Duodenal mucosa (tissue), 2 donors: ENCODE data around the gene KLK11.

Experiments used
- H3K27ac ChIP-seq: one replicate; pipeline ENCODE4 v1.7.0; 2013; ENCODE audit warnings: low read depth, low read length
- H3K27me3 ChIP-seq, 2 donors: one replicate each; pipeline ENCODE4 v1.7.0; 2013; ENCODE audit warnings: low read length in 2 of 2, control low read depth in 1 of 2; ENCODE audit not compliant: insufficient read depth in 2 of 2, control insufficient read depth in 1 of 2
- H3K36me3 ChIP-seq, 2 donors: one replicate each; pipeline ENCODE4 v1.7.0; 2013; ENCODE audit warnings: low read length in 2 of 2, control low read depth in 1 of 2; ENCODE audit not compliant: insufficient read depth in 2 of 2, control insufficient read depth in 1 of 2
- H3K4me1 ChIP-seq, 2 donors: one replicate each; pipeline ENCODE4 v1.7.0; 2013; ENCODE audit warnings: low read length in 2 of 2, control low read depth in 1 of 2; ENCODE audit not compliant: insufficient read depth in 2 of 2, control insufficient read depth in 1 of 2
- H3K4me3 ChIP-seq, 2 donors: one replicate each; pipeline ENCODE4 v1.7.0; 2013; ENCODE audit warnings: low read length in 2 of 2, low read depth in 1 of 2
- H3K9ac ChIP-seq, 2 donors: one replicate each; pipeline ENCODE4 v1.7.0; 2013; ENCODE audit warnings: low read length in 2 of 2, low read depth in 1 of 2
- H3K9me3 ChIP-seq, 2 donors: one replicate each; pipeline ENCODE4 v1.7.0; 2013; ENCODE audit warnings: low read length in 2 of 2, control low read depth in 1 of 2; ENCODE audit not compliant: control insufficient read depth in 1 of 2

Gene KLK11

DNA sequence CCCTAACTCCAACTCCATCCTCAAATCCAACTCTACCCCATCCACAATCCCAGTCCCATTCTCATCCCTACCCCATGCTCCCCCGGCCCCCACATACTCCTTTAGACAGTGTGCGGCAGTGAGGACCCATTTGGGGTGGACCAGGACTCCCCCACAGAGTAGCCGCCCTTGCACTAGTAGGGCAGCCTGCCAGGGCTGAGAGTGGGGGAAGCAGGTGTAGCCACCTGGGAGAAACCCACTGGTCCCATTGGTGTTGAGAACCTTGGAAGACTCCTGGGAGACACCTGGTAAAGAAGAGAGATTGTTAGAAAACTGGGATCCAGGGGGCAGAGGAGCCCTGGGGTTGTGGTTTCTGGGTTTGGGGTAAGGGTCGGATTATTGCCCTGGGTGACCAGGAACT is 33.9 kb upstream of the KLK11 start:
- Histone ChIP-seq H3K9ac (no peak overlapping the region), H3K36me3 (no peaks in the 10 kb centered on the region), H3K4me1 (no peaks in the 10 kb centered on the region), H3K27me3 (peaks cover 4 to 6% of the 10 kb centered on the region in 2 donors), H3K9me3 (no peaks in the 10 kb centered on the region), H3K27ac (no peak overlapping the region), H3K4me3 (no peak overlapping the region)

DNA sequence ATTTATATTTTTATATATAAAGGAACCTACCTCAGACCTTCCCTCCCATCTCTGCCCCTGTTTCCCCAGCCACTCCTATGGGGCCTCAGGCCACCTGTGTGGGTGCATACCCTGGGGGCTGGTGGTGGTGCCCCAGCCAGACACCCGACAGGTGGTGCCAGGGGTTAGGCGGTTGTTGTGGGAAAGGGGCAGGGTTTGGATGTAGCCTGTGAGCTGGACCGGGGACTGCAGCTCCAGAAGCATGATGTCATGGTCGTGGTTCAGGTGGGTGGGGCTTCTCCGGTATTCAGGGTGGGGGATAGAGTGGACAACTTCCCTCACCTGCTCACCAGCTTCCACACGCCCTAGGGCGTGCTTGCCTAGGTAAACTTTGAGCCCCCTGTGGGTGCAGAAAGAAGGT is 33.3 kb upstream of the KLK11 start:
- H3K9ac ChIP-seq, result no peak overlapping the region
- no peaks in the 10 kb centered on the region for H3K36me3 ChIP-seq
- no peaks in the 10 kb centered on the region for H3K9me3 ChIP-seq
- H3K27ac ChIP-seq, result no peak overlapping the region
- H3K4me1 ChIP-seq, result no peaks in the 10 kb centered on the region
- H3K27me3 ChIP-seq, result peaks cover 0 to 6% of the 10 kb centered on the region in 2 donors
- no peak overlapping the region for H3K4me3 ChIP-seq

DNA sequence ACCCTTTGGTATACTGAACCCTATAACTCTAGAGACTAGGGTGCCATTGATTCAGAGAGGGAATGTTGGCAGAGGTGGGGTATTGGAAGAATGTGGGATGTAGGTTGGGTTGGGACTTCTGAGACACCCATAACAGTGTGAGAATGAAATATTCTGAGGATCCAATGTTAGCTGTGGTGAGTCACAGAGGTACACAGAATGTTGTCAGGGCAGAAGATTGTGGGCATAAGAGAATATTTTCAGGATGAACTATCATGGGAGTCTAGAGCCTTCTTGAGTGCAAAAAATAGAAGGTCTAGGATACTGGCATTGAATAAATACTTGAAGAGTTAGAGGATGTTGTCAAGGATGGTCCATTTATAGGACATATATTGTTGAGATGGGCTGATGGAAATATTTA is 29.4 kb upstream of the KLK11 start:
- H3K9me3 ChIP-seq, result no peaks in the 10 kb centered on the region
- H3K9ac ChIP-seq, result no peak overlapping the region
- H3K27me3 ChIP-seq, result no peaks in the 10 kb centered on the region
- no peaks in the 10 kb centered on the region for H3K4me1 ChIP-seq
- H3K36me3 ChIP-seq, result no peaks in the 10 kb centered on the region
- H3K4me3 ChIP-seq, result no peak overlapping the region
- no peak overlapping the region for H3K27ac ChIP-seq

DNA sequence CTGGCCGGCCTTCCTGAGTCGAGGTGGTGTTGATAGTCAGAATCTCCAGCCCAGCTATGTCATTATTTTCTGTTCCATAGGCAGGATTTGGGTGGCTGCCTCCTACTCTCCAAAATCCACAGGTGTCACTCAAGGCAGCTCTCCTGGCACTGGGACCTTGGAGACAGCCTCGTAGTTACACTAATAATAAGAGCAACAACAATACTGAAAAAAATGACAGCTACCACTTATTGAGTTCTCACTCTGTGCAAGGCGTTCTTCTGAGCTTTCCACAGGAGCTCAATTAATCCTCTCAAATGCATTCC is 20.6 kb upstream of the KLK11 start:
- Histone ChIP-seq H3K27ac (no peak overlapping the region), H3K9me3 (no peaks in the 10 kb centered on the region), H3K36me3 (no peaks in the 10 kb centered on the region)

DNA sequence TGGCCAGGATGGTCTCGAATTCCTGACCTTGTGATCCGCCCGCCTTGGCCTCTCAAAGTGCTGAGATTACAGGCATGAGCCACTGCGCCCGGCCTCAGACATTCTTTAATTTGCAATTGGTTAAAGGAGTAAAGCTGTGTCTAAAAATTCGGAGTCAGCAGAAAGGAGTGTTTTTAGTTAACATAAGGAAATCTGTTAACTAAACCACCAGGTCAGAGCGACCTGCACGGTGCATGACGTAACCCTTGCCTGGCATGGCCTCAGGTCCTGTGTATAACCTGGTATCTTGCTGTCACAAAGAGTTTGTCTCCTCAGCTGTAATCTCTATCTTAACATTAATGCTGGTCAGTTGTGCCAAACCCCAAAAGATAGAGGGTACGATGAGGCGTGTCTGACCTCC is 17.9 kb upstream of the KLK11 start:
- H3K9ac ChIP-seq, result no peak overlapping the region
- H3K4me1 ChIP-seq, result no peaks in the 10 kb centered on the region
- no peak overlapping the region for H3K4me3 ChIP-seq
- H3K36me3 ChIP-seq, result no peaks in the 10 kb centered on the region
- no peaks in the 10 kb centered on the region for H3K27me3 ChIP-seq
- no peaks in the 10 kb centered on the region for H3K9me3 ChIP-seq
- no peak overlapping the region for H3K27ac ChIP-seq

More for the DNA sequence above, 20.6 kb upstream of the KLK11 start:
- Histone ChIP-seq H3K9ac (no peak overlapping the region), H3K4me1 (no peaks in the 10 kb centered on the region), H3K27me3 (no peaks in the 10 kb centered on the region), H3K4me3 (no peak overlapping the region)

DNA sequence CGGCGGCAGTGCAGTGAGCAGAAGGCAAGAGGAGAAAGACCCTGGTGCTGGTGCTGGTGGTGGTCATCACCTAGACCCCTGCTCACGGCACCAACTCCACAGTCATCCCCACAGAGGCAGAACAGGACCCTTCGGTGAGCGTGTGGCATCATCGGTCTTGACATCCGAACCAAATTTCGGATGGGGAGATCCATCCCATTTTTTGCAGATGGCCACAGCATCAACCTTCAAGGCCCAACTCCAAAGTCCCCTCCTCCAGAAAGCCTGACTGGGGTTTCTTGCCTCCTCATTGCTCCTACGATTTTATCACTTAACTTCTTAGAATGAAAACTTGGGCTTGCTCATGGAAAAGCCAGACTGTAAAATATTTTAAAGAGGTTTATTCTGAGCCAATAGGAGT is 17.1 kb upstream of the KLK11 start:
- Histone ChIP-seq H3K27me3 (no peaks in the 10 kb centered on the region), H3K36me3 (no peaks in the 10 kb centered on the region), H3K4me1 (no peaks in the 10 kb centered on the region), H3K9ac (no peak overlapping the region), H3K27ac (no peak overlapping the region), H3K4me3 (no peak overlapping the region), H3K9me3 (no peaks in the 10 kb centered on the region)

DNA sequence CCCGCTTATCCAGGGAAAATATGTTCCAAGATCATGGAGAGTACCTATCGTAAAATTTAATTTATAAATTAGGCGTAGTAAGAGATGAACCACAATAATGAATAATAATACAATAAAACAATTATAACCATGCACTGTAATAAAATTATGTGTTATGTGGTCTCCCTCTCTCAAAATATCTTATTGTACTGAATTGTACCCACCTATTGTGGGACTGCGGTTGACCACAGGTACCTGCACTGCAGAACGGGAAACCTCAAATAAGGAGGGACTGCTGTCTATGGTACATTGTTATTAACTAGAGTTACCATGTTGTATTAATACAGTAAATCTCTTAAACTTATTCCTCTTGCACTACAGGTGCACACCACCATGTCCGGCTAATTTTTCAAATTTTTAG is 13.7 kb upstream of the KLK11 start:
- H3K9ac ChIP-seq, result no peak overlapping the region
- H3K4me3 ChIP-seq, result no peak overlapping the region
- H3K27ac ChIP-seq, result no peak overlapping the region
- no peaks in the 10 kb centered on the region for H3K9me3 ChIP-seq
- no peaks in the 10 kb centered on the region for H3K4me1 ChIP-seq
- H3K27me3 ChIP-seq, result no peaks in the 10 kb centered on the region
- H3K36me3 ChIP-seq, result no peaks in the 10 kb centered on the region

DNA sequence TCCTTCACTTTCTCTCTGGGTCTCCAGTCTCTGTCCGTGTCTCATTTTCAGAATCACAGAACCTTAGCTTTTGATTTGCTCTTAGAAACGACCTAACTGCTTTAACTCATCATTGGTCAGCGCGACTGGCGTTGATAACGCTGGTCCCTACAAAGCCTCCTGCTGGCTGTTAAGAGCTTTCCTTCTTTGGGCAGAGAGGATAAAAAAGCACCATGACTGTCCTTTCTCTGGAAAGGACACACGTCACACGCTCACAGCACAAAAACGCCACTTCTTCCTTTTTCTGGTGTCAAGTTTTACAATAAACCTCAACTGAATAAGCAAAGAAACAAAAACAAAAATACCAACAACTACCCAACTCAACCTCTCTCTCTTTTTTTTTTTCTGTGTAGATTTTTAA is 10.1 kb upstream of the KLK11 start:
- no peaks in the 10 kb centered on the region for H3K36me3 ChIP-seq
- no peak overlapping the region for H3K27ac ChIP-seq
- H3K9ac ChIP-seq, result no peak overlapping the region
- H3K9me3 ChIP-seq, result no peaks in the 10 kb centered on the region
- H3K4me3 ChIP-seq, result no peak overlapping the region
- H3K4me1 ChIP-seq, result no peaks in the 10 kb centered on the region
- H3K27me3 ChIP-seq, result no peaks in the 10 kb centered on the region

DNA sequence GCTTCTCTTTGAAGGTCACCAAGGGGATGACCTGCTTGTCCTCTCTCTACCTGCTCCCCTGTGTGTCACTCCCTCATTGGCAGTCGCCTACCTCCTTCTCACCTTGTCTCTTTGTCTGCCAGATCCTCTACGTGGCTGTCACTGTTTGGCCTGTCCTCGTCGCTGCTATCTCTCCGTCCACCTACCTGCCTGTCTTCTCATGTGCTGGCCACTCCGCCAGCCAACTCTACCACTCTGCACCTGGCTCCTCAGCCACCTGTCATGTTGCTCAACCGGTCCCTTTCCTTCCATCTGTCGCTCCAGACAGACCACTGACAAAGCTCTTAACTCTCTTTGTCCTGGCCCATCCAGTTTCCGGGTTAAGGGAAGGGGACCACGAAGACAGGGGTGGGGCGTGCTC is 8.3 kb upstream of the KLK11 start, which contains the start of gene KLK12:
Gene KLK12, minus strand, starts transcription at position 299 of the 400 bp plus-strand sequence. CDS start 381 bp downstream, outside the sequence.
- no peak within 1 kb of the TSS for H3K27ac ChIP-seq
- no peaks in the 10 kb centered on the region for H3K4me1 ChIP-seq
- H3K9ac ChIP-seq, result no peak within 1 kb of the TSS
- H3K4me3 ChIP-seq, result no peak within 1 kb of the TSS
- no peaks in the 10 kb centered on the region for H3K9me3 ChIP-seq
- H3K36me3 ChIP-seq, result no peaks in the 10 kb centered on the region
- H3K27me3 ChIP-seq, result no peaks in the 10 kb centered on the region

DNA sequence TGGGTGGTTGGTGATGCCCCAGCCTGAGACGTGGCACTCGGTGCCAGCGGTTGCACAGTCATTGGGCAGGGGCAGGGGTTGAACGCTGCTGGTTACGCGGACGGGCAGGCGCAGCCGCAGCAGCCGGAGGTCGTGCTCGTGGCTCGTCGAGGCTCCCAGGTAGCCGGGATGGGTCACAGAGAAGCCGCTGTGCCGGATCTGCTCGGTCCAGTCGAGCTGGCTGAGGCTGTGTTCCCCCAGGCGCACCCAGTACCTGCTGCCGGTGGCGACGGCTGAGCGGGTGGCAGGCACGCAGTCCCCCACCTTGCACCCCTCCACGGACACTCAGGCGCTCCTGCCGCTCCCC is 5.4 kb upstream of the KLK11 start:
- H3K36me3 ChIP-seq, result no peaks in the 10 kb centered on the region
- H3K4me3 ChIP-seq, result no peak overlapping the region
- no peak overlapping the region for H3K27ac ChIP-seq
- H3K9me3 ChIP-seq, result no peaks in the 10 kb centered on the region
- peaks cover 0 to 5% of the 10 kb centered on the region in 2 donors for H3K27me3 ChIP-seq
- H3K4me1 ChIP-seq, result no peaks in the 10 kb centered on the region
- H3K9ac ChIP-seq, result no peak overlapping the region

DNA sequence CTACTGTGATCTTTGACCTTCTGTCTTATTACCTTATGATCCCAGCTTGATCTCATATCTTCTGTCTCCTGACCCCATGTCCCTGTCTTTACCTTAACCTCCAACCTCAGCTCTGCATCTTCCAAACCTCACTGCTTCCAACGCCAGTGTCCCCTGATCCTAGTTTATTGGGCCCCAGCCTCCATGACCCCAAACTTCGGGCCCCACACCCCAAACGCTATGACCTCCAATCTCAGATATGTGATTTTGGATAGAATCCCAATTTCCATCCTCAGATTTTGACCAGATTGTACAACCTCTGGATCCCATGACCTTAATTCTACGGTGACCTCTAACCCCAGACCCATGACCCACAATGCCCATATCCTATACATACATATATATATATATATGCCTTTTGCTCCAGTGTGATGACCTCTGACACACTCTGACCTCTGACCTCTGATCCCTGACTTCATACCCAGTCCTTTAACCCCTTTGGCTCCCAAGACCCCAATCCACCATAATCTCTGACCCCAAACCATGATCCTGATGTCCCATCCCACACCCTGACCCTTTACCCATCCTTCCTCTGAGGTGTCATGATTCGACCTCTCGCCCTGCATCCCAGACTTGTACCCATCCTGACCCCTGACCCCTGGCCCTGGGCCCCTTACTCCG is 4.9 kb upstream of the KLK11 start:
- Histone ChIP-seq H3K27ac (no peak overlapping the region), H3K4me3 (no peak overlapping the region), H3K9ac (no peak overlapping the region), H3K36me3 (no peaks in the 10 kb centered on the region), H3K27me3 (peaks cover 5 to 10% of the 10 kb centered on the region in 2 donors), H3K4me1 (no peaks in the 10 kb centered on the region), H3K9me3 (no peaks in the 10 kb centered on the region)
